ENCODE results near the gene SSMEM1. TPM values are rescaled to one million over a fixed set of nuclear protein-coding genes. Genes with fewer than 3 reads are reported as not detected.
"Not testable (repeated sequence)": the region's sequence is repeated elsewhere in the genome, so short reads cannot be mapped to it uniquely, and the experiment has no call there.

Gene SSMEM1
- total RNA-seq, 1 donor from 2014 or later = not detected

DNA sequence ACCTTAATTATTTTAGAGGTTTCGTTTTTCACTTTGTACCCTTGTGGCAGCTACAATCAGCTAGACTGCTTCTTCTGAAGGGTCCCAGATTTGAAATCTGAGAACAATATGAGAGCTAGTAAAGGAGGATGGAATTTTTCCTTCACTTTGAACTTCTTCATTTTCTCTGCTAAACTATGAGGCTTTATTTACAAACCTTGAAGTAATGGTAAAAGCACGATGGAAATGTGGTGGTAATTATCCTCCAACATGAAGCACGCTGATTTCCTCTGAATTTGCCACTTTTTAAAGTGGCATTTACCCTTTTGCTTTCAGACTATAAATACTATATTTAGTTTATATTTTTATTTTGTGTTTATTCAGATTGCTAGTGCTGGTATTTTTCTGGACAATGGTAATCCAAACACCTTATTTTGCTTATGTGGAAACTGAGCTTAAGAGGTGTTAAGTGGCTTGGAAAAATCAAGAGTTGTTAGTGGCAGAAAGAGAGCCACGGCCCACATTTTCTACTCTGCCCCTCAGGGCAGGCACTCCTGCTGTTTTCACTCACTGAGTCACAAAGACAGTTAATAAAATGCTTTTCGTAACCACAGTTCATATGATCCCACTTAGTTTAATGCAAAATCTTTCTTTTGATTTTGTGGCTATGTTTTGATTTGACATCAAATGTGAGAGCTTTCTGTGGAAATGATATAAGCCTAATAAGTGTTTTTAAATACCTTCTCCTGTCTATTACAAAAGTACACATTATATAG is 2.7 kb downstream of the SSMEM1 start:
- DNase-seq (ENCODE audit: low spot score) = no peak

GRCh38 chr7:130213828-130214227 is 6.2 kb downstream of the SSMEM1 start:
- no peak for DNase-seq (ENCODE audit: low spot score)

DNA sequence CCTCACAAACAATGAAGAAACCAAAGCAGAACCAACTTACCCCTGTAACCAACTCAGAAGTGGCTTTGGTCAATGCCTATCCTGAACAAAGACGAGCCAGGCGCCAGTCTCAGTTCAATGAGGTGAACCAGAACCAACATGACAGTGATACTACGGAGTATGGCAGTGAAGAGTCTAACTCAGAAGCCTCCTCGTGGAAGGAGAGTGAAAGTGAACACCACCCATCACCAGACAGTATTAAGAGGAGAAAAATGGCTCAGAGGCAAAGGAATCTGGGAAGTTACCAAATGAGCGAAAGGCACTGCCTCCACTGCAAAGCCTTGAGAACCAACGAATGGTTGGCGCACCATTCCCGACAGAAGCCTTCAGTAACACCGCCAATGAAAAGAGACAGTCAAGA is 8.4 kb downstream of the SSMEM1 start:
- no peak for DNase-seq (ENCODE audit: low spot score)

DNA sequence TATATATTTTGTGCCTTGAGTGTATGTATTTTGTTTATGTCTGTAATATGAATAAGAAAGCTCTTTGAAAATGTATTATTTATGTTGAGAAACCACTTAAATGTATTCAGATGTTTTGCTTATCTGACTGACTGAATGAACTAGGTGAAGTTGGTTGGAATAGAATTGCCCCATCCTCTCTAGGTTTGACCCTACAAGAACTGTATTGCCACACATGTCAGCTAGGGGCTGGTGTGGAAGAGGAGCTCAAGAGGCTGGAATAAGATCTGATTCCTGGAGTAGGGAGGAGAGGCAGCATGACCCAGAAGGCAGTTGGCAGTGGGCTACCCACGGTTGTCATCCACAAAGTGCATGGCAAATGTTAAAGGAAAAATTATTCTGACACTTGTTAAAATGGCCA is 9.1 kb downstream of the SSMEM1 start:
- DNase-seq (ENCODE audit: low spot score) = no peak

- no peak for DNase-seq (ENCODE audit: low spot score)
Observed at GRCh38 chr7:130218806-130219620, 11.4 kb downstream of the SSMEM1 start.

DNA sequence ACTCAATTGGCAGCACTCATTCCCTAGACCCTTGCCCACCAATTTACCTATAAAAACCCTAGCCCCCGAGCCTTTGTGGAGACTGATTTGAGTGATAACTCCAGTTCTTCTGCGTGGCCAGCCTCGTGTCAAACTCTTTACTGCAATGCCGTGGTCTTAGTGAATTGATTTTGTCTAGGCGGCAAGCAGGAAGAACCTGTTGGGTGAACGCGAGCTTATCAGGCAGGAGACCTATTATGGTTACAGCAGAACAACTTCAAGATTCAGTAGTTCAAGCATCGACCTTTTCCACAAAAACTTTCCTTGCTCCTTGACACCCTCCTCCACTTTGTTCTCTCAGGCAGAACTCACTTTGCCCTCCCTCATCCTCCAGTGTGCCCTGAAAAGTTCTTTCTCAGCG is 12.2 kb downstream of the SSMEM1 start:
- DNase-seq (ENCODE audit: low spot score) = peak; percentile 74

- DNase-seq (ENCODE audit: low spot score) = no peak
Observed at GRCh38 chr7:130221746-130222145, 14.1 kb downstream of the SSMEM1 start.

- no peak for DNase-seq (ENCODE audit: low spot score)
Observed at GRCh38 chr7:130223646-130224045, 16.0 kb downstream of the SSMEM1 start.

DNA sequence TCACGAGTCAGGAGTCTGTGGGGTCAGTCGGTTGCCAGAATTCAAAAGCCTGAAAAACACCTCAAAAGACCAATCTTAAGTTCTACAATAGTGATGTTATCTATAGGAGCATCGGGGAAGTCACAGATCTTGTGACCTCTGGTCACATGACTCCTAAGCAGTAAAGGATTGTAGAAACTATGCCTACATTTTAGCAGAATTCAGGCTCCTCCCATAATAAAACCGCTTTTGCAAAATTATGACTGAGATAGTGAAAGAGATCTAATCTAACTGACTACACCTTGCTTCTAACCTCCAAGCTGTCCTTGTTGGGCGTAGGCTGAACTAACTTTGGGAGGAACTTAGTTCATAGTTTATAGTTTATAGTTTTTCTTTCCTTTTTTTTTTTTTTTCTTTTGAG is 16.6 kb downstream of the SSMEM1 start:
- no peak for DNase-seq (ENCODE audit: low spot score)

DNA sequence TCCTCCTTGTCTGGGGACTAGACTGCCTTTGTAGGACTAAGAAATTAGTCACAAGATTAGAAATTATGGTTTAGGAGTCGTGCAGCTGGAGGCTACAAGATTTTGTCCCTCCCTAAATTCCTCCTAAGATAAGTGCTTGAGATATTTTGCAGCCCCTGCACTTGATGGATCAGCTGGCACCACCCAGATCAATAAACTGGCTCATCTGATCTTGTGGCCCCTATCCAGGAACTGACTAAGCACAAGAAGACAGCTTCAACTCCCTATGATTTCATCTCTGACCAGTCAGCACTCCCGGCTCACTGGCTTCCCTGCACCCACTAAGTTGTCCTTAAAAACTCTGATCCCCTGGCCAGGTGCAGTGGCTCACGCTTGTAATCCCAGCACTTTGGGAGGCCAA is 17.3 kb downstream of the SSMEM1 start:
- DNase-seq (ENCODE audit: low spot score) = peak; percentile 80

DNA sequence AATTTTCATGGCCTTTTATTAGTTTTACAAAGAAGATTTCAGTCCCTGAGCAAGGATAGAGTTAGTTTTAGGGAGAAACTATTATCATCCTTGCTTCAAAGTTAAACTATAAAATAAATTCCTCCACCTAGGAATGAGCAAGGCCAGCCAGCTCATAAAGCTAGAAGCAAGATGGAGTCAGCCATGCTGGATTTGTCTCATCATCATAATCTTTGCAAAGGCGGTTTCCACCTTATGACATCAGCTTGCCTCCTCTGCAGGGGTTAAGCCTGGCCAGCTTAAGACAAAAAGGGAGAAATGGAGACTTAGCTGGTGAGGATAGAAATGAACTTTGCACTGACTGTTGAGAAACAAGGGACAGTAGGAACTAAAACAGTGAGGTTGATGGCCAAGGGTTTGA is 18.7 kb downstream of the SSMEM1 start:
- no peak for DNase-seq (ENCODE audit: low spot score)

DNA sequence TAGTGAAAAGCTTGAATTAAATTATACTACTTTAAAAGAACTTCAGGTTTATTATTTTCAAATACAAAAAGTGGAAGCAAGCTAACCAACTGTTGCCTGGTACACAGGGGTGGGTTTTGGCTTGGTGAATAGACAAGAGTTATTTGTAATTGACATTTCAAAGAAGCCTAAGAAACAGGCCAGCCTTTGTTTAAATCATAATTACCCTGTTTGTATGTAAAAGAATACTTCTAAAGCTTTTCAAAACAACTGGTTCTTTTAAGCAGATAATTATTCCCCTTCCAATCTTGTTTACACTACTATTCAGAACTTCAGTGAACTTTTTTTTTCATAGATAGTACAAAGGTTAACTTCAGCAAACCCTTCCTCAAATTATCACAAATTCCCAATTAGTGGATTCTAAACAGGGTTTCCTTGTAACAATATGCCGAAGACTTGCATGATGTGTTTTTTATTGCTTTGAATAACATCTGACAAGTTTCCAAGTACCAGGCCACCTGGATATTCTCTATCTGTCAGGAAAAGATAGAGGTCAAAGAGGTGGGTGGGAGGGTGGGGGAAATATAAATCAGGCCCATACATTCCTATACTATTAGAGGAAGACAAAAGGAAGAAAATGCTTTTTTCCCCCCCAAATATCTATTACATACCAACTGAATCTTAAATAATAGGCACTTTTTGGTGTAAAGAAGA is 20.4 kb downstream of the SSMEM1 start:
- no peak for DNase-seq (ENCODE audit: low spot score)

- DNase-seq (ENCODE audit: low spot score) = no peak
Observed at GRCh38 chr7:130228840-130229502, 21.3 kb downstream of the SSMEM1 start.

GRCh38 chr7:130229981-130230380 is 22.3 kb downstream of the SSMEM1 start:
- not testable (repeated sequence) for DNase-seq (ENCODE audit: low spot score)

GRCh38 chr7:130231792-130232191 is 24.1 kb downstream of the SSMEM1 start:
- DNase-seq (ENCODE audit: low spot score) = no peak

DNA sequence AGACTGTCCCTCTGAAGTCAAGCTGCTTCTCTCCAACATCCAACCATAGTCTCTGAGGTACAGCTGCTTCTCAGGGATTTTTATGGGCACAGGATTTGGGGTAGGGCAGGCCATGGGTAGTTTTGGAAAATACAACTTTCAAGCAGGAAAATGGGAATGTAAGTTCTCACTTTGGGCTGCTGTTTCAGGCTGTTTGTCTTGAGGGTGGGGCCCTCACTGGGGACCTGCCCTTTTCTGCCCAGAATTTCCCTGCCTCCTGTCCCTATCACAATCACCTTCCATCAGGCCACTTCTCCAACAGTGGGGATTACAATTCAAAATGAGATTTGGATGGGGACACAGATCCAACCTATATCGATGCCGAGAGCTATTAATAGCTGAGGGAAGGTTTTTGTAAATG is 24.5 kb downstream of the SSMEM1 start:
- DNase-seq (ENCODE audit: low spot score) = no peak

DNA sequence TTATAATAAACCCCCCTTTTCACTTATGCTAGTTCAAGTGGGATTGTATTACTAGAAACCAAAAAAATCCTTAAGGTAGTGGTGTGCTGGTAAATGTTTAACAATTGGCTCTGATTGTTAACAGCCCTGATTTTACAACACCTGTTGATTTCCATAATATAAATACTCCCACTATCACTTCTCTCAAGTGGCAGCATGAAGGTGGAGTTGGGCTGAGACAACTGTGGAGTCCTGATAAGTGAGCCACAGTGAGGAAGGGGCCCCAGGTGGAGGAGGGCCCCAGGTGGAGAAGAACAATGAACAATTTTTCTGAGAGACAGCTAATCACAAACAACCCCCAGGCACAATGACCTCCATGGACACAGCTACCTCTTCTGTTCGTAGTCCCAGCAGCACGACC is 26.4 kb downstream of the SSMEM1 start:
- DNase-seq (ENCODE audit: low spot score) = no peak

DNA sequence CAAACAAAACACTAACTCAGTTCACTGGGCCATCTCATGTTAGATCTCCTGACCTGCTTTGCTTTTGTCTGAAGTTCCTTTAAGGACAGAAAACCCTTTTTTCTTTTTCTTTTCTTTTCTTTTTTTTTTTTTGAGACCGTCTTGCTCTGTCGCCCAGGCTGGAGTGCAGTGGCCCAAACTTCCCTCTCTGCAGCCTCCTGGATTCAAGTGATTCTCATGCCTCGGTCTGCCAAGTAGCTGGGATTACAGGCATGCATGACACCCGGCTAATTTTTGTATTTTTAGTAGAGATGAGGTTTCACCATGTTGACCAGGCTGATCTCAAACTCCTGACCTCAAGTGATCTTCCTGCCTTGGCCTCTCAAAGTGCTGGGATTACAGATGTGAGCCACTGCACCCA is 28.7 kb downstream of the SSMEM1 start:
- DNase-seq (ENCODE audit: low spot score) = not testable (repeated sequence)

DNA sequence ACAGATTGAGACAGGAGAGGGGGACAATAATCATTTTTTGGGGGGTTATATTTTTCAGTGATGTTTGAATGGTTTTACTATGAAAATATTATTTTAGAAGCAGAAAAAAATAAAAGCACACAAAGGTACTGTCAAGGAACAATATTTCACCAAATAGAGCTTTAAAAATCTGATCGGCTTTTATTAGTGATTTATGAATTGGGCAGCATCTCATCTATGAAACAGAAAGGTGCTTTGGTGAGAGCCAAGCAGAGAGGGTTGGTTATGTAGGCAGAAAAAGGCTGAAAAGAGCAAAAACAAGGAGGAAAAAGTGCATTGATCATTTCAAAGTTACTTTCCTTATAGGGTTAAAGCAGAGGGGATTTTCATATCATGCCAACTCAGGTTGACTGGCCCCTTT is 32.6 kb downstream of the SSMEM1 start:
- DNase-seq (ENCODE audit: low spot score) = no peak

DNA sequence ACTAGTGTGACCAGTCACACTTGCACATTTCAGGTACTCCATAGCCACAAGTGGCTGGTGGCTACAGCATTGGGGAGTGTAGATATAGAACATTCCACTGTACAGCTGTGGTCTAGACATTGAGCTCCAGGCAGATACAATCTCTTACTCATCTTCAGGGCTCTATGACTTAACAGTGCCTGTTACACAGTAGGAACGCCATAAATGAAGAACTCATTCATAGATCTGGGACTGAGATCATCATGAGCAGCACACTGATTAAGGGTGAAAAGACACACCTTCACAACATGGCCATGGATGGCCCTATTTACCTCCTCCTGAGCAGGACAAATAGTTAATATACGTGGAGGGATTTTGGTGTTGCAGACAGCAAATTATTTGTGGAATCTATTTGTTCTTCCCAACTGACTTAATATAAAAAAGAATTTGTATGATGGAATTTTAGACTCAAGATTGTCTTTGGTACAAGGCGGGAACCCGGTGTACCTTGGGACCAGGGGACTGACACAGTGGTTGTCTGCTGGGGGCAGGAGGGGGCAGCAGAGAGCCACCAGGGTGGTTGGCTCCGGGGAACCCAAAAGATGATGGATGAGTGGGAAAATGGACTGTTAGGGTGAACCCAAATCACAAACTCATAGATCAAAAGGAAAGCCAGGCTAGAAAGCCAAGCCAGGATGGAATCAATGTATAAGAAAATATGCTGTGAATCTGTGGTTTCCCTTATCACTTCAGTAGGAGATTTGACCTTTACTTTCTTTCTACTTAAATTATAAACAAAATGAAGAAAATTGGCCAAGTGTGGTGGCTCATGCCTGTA is 34.7 kb downstream of the SSMEM1 start:
- peak; percentile 31 for DNase-seq (ENCODE audit: low spot score)

GRCh38 chr7:130243486-130243885 is 35.8 kb downstream of the SSMEM1 start:
- not testable (repeated sequence) for DNase-seq (ENCODE audit: low spot score)

Measured in mucosa of gallbladder (tissue), 1 donor.